RPMI7951 (cell line): Measurements from ENCODE around the gene SLC8A1. TPM values are rescaled to one million over a fixed set of nuclear protein-coding genes. Genes with fewer than 3 reads are reported as not detected.

Experiments used
- DNase-seq: peaks from one replicate; pipeline ENCODE4 v3.0.0-alpha.2; 2012; ENCODE audit warnings: low read depth
- total RNA-seq: library from RNA; depleted of rRNA; stranded (reverse); fragments of >200 nt; shearing (Covaris generic); gene quantifications from 2 replicates; pipeline ENCODE4 v1.2.3, GENCODE V29; 2014

Gene SLC8A1
- total RNA-seq, 1 experiment from 2014 or later = 6.4 TPM

DNA sequence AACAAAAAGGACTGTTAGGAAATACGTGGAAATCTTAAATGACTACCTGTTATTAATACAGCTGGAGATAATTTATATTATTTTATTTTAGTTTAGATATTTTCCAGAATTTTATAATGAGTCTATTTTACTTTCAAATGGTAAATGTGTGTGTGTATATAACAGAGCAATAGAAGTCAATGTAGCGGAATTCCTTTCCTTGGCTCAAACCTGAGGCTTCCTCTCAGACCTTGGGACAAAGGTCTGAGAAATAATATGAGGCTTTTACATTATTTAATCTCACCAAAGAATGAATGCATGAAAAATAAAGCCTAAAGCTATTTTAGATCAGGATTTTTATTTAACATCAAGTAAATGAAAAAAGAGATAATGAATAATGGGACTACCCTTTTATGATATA, 65.7 kb downstream of the SLC8A1 start:
- DNase-seq = no peak

DNA sequence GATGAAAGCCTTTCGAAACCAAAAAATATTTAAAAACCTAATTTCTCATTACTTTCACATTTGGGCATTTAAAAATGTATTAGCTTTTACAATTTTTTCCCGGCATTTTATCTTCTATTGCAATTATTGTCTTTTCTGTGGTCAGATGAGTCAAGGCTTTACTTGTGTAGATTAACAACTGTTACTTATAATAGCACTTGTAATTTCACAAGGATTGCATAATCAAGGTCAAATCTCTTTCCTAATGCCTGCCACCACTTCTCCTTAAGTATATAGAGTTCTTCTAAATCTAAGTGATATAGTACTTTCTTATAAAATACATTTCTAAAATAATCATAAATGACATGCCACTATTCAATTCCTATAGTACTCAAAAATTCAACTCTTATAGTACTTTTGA, 67.2 kb downstream of the SLC8A1 start:
- DNase-seq = peak; percentile 69

DNA sequence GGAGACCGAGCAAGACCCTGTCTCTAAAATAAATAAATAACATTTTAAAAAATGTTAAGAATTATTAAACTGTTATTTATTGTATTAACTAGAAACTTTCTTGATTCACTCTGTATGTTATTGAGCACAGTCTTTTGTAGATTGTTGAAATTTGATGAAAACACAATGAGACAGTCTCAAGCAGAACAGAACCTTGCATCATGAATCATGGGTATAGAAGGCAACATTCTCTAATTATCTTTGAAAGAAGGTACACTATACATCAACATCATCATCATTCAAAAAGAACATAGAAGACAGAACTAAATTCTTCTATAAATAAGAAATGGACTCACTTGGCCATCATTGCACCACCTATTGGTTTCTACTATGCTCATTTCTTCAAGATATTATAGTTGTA, 67.7 kb downstream of the SLC8A1 start:
- no peak for DNase-seq

DNA sequence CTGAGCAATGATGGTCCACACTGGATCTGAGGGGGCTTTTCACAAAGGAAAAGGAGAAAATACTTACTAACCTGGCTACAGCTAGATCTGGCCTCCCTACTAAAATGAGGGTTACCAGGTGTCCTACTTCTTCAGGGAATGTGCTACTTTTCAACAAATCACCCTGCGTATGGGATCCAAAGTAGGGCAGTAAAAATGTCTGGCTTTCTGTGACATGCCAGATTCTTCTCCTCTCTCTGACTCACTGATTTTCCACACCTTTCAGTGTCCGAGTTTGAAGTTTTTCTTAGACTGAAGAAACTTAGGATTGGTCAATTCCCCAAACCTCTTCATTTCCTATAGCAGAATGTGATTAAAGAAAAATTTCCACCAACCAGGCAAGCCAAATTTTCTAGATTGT, 71.2 kb downstream of the SLC8A1 start:
- DNase-seq = no peak

DNA sequence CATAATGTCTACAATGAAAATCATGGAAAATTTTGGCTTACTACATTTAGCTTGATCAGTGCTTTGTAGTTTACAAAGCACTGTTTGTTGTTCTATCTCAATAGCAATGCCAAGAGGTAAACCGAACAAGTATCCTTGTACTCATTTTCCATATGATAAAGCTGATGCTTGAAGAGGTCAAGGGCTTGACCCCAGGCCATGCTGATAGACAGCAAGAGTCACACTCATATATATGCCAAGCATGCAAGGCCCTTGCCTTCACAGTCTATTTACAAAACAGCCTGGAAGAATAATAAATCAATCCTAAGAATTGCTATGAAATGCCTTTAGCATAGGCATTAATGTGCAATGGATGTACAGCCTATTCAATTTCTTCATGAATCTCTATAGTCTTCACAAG, 71.8 kb downstream of the SLC8A1 start:
- no peak for DNase-seq

DNA sequence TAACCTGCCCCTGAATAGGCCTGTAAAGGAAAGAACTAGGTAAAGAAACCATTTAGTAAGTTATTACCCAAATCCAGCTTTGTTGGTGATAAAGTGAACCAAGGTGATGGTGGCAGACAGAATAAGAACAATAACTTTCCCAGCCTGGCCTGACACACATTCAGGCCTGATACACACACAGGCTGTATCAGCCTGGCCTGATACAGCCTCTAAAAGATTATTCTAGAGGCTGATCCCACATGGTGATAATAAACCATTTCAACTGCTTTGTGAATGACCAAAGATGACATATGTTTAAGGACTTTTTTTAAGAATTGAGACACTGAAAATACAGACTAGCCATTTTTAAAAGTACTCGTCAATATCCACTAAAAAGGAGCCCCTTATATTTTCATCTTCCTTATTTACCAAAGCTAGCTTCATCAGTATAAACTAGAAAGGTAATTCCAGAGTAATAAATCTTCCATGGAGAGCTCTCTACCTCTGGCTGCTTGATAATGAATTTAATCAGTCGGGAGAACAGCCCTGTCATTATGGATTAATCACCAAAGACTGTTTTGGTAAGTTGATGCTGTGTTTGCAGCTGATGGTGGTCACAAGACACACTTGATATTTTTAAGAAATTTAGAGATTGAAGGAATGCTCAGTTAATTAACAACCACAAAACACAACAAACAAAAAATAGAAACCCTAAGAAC, 77.2 kb downstream of the SLC8A1 start:
- no peak for DNase-seq

DNA sequence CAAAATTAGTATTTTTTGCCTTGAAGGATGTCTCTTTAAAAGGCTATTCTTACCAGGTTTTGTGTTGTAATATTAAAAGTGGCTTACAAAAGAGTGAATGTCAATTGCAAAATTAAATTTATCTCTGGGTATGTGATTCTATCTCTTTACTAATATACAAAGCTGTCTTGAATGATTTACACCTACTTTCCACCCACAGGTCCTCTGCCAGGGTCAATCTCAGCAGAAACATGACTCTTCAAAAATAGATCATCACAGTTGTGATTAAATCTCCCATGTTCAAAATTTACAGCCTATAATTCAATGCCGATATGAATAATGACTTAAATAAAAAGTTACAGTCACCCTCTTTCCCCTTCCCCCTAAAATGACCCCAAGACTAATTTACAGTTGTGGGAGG, 78.8 kb downstream of the SLC8A1 start:
- no peak for DNase-seq

DNA sequence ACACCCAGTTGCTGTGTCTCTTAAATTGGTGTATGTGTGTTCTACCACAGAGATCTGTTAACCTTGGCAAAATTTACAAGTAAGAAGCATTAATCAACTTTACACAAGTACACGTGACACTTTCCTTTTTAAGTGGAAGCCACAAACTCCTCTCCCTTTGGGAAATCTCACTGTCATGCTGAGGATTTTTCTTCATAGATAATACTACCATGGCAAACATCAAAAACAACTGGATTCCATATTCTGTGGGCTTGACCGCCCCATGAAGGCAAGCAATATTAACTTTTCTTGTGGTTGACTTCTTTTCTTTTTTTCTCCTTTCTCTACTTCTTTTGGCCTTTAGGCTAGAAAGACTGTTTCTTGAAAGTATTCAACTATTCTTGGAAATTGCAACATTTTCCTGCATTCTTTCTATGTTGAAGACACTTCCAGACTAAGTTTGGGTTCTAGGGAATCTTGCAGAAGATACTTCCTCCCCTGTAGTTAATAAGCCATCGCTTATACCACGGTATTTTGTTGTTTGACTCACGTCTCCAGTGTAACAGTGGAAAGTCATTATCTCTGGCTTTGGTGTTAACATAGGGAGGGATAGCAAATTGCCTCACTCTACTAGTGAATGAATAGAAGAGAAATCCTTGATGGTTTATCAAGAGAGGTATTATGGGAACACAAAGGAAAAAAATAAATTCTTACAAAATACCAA, 79.5 kb downstream of the SLC8A1 start:
- no peak for DNase-seq

DNA sequence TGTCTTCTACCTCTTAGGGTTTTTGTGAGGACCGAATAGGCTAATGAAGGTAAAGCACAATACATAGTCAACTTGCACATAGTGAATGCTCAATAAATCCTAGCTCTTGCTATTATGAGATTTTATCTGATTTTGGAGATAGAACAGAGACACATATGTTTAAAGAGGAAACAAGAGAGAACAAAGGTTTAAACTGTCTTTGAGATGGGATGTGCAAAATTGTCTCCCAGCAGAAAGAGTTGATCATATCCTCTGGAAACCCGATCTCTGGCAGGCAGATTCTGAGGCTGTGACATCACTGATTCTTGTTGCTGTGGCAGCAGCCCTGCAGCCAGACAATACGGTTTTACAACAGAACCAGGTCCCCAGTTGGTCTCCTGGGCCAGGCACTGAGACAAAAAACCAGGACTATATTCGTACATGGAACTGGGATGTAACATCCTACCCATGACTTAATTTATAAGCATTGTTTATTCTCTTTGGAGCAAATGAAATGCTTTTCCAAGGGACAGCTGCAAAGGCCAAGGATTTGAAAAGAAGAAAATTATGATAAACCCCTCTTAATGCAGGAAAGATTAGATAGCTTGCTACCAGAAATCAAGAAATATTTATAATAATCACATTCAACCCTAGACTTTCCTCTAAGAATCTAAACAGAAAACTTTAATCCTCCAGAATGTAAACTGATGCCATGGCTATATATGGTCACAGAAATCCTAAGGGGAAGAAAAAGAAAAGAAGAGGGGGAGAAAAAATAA, 80.2 kb downstream of the SLC8A1 start:
- peak; percentile 80 for DNase-seq

DNA sequence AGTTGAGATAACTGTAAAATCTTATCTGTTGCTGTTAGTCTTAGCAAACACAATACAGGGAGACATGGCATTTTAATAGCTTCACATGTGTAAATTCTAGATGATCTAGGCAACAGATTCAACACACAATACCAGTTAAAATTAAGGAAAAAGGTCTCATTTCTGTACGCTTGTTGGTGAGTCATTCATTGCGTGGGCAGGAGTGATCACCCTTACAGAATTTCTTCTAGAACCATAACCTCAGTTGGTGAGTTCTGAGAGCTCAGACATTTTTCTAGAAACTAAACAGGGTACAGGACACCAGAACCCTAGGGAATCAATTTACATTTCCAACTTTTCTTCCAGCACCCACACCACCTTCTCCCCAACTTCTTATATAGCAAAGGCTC, 81.9 kb downstream of the SLC8A1 start:
- DNase-seq = peak; percentile 81

DNA sequence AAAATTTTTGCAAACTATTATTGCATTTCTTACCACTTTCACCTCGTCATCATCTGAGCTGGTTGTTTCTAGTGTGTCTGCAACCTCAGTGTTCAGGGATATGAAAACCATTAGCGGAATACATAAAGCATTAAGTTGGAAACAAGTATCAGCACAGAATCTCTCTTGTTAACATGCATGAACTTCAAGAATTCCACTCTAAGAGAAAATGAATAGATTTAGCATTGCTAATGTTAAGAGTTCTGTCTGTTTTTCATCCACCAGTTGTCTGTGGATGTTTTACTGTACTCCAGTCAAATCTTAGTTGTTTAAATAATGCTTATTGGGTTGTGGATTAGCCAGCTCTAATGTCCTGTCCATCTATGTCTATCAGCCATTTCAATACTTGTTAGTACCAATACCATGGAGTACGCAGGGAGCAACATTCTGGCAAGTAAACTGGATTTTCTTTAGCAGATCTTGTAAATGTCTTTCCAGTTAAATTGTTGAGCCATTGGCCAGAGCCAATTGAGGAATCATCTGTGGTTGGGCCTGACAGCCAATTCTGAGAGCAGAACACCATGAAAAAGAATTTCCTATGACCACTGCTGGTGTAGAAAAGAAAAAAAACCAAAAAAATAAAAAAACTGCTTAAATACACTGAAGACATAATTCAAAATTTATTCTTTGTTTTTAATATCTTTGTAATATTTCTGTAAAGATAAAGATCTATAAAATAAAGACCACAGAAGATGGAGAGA, 82.5 kb downstream of the SLC8A1 start:
- DNase-seq = no peak

DNA sequence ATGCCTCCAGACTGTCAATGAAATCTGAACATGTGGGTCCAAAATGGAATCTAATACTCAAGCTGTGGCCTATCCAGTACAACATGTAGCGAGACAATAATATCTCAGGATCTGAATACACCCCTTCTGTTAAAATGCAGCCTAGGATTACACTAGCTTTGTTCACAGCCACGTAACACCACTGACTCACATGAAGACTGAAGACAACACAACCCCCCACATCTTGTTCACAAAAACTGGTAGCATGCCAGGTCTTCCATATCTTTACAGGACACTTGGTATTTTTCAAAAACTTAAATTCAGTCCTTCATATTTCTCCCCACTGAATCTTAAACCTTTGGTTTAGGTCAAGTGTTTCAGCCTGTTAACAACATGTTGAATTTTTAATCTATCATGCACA, 84.2 kb downstream of the SLC8A1 start:
- DNase-seq = peak; percentile 79

DNA sequence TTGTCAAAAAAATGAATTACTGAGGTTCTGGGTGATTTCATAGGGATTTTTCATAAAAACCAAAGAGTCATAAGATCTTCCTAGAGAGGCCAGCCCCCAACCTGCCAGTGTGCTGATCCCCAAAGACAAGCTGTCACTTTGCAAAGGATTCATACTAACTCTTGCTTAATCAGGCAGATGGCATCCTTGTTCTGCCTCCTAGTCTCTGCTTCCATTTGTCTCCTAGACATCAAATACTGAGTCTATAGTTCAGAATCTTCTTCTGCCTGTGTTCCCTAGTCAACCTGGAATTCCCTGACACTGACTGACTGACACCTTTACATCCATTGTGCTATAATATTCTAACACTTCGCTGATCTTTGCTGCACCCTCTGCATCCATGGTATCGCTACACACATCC, 84.9 kb downstream of the SLC8A1 start:
- DNase-seq = no peak

DNA sequence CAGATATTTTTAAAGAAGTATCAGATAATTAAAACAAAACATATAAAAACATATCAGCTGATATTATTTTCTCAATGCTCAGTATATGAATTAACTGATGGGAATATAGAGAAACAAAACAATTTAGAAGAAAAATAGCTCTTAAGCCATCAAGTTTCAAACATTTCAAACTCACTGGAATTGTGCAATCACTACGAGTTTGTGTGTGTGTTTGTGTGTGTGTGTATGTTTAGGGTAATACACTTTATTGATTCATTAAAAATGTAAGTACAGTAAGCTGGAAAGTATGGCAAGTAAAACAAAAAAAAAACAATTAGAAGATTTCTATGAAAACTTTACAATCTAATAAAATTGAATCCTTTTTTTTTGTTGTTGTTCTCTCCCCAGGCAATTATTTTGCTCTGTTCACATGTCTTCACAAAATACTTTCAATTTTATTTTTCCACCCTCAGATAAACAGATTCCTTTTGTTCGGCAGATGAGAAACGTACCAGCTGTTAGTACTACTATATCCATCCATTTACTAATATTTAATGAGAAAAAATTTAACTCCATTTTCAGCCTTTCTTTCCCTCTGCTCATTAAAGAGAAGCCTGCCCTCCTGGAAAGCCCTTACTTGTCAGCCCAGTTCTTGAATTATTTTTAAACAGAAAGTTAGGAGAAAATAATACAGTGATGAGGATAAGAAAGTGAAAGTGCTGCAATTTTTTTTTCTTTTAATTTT, 87.6 kb downstream of the SLC8A1 start:
- DNase-seq = peak; percentile 36

DNA sequence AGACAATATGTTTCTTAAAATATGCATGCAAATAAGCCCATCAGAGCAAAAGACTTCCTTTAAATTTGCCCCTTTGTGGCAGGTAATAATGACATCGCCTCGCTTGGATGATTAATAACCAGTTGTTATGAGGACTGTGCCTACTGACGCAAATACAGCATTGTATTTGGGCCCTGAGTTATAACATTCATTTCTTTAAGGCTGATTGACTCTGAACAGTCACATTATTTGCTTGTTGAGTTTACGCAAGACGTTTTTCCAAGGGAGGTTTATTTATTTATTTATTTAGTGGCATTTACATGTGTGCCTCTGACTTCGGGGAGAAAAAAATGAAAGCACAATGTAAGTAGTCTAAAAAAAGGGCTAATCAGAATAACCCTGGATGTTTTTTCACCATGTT, 88.3 kb downstream of the SLC8A1 start:
- no peak for DNase-seq

DNA sequence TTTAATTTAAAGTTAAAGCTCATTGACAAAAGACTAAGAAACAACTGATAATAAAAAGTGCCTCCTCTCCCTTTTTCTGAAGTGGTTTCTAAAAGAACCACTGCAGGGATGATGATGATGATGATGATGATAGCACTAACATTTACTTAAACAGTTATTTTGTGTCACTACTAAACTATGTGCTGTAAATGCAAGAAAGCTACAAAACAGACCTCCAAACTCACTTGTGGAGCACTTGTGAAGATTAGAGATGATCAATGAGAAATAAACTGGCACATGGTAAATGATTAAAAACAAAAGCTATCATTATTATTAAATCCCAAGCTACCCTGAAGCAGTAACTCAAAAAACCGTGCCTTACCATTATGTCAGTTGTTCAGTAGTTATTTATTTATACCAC, 88.7 kb downstream of the SLC8A1 start:
- DNase-seq = no peak

DNA sequence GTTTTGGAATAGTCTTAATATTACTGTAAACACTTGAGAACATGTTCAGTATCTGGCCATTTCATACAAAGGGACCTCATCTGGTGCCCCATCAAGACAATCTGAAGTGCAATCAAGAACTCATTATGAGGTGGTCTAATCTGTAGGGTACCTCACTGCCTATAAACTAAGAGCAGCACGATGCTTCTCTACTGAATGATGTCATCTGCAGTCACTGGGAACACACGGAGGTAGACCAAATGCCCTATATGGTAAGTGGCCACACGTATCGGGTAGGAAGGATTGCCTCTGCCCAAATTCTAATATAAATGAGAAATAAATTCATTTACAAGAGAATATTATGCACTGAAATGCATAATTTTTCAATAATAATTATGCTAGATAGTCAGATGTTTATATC, 90.4 kb downstream of the SLC8A1 start:
- no peak for DNase-seq

DNA sequence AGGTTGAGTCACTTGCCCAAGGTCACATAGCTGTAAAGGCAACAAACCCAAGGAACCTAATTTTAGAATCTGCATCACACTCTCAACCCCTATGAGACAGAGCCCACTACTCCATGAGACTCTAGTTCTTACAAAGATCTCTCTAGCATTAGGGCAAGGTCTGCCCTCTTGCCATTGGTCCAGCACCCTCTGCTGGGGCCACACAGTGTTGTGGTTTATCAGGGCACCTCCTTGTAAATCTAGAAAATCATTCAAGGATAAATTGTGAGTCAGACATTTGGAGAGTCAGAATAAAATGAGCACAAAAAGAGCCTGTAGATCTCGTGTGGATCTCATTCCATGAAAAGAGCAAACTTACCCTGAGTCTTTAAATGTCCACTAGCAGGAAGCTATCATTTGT, 91.2 kb downstream of the SLC8A1 start:
- DNase-seq = peak; percentile 71

DNA sequence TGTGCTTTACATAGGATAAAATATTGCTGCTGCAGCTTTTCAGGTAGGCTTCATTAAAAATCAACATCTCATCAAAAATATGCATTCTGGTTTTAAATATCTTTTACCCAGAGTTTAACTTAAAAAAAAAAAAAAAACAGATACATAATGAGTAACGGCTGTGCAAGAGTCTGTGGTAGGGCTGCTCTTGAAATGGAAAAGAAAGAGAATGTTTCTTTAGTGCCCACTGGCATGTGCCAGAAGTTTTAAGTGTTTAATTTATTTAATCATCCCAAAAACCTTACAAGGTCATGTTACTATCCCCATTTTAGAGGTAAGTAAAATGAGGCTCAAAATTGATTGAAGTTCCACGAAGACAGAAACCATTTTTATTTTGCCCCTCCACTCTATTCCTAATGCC, 92.1 kb downstream of the SLC8A1 start:
- no peak for DNase-seq

DNA sequence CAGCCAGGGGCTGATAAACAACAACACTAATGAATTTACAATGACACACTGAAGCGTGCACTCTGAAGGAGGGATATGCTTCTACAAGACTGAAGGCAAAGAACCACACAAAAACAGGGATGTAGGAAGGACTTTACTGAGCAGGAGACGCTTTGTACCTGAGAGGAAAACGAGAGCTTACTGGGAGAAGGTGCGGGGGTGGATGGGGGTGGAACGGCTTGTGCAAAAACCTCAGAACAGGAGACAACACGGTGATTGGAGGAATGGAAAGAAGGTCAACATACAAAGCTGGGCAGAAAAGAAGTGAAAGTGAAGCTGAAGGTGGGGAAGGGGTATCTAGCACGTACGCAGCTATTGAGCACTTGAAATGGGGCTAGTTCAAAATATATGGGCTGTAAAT, 93.1 kb downstream of the SLC8A1 start:
- no peak for DNase-seq

DNA sequence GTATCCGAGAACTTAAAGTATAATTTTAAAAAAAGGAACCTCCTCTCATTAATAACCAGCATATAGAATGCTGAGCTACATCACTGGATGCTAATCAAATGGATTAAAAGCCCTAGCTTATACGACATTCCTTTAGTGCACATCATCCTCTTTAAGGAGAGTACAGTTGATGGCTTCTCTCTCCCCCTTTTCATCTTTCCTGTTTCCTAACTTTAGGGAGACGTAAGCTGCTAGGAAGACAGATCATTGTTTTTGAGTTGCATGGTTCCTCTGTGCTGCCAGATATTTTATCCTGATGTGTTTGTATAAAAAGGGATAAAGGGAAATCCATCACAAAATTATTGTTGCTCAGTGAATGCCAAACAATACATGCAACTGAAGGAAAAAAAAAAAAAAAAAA, 94.2 kb downstream of the SLC8A1 start:
- no peak for DNase-seq

DNA sequence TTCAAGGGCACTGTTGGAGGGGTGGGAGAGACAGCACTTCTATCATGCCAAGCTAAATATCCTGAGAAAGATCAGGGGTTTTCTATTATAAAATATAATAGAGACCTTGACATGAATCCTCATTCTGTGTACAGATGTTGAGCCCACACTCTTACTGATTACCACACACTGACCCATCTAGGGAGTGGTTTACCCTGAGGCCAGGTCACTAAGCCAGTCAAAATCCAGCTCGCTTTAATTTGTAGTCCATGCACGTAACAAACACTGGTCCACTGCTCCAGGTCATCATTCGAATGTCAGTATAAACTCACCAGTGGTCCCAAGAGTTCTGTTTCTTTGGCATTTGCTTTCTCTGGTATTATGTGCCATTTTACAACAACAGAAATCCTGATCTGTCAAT, 96.4 kb downstream of the SLC8A1 start:
- DNase-seq = peak; percentile 59
